ENCODE results near the gene ZNF367. TPM values are rescaled to one million over a fixed set of nuclear protein-coding genes. Genes with fewer than 3 reads are reported as not detected.

Gene ZNF367
- polyA plus RNA-seq, 2 donors = 1.6 to 2.5 TPM

DNA sequence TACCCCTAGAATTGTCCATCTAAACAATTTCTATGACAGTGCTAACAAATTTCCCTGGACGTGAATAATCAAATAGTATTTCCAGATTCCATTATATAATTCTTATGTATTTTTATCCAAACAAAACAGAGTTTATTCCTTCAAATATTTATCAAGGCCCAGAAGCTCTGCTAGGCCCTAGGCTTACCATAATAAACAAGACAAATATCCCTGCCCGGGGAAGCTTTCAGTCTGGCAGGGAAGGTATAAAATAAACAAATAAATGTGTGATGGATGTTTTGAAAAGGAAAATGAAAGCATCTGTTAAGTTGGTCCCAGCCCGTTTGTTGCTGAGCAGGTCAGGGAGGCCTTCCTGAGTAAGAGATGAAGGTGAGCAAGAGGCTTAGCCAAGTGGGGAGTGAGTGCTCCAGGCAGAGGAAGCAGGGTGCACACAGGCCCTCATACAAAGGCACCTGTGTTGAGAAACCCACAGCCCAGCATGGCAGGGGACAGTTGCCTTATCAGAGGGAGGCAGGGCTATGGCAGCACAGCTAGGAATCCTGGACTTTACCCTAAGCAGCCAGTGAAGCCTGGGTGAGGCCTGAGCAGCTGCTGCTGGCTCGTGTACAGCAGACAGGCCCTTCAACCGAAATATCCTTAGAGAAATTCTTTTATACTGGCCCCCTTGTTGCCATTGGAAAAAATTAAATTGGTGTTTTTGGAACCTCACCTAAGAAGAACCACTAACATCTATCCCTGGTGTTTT, 27.0 kb downstream of the ZNF367 start:
- Histone ChIP-seq H3K9me3 (ENCODE audit: control insufficient read depth in 2 of 2, insufficient read depth in 1 of 2, low read depth in 1 of 2, low read length in 1 of 2) (no peaks in the 10 kb centered on the region), H3K36me3 (ENCODE audit: control insufficient read depth in 2 of 2, insufficient read depth in 2 of 2, low read length in 1 of 2) (peaks cover 0 to 3% of the 10 kb centered on the region in 2 donors), H3K4me1 (ENCODE audit: control insufficient read depth in 2 of 2, insufficient read depth in 2 of 2, low read length in 1 of 2) (peaks cover 0 to 3% of the 10 kb centered on the region in 2 donors), H3K4me3 (ENCODE audit: low read depth in 1 of 2, low read length in 2 of 2) (no peak overlapping the region), H3K27me3 (ENCODE audit: control insufficient read depth in 1 of 2, insufficient read depth in 2 of 2, low read length in 2 of 2) (no peaks in the 10 kb centered on the region), H3K27ac (ENCODE audit: low read depth in 2 of 2, low read length in 1 of 2) (peak overlapping the region in 1 of 2 donors; percentile 34)
- 38 to 48% methylated on average over 5 of the region's 5 CpGs for WGBS, 2 donors

DNA sequence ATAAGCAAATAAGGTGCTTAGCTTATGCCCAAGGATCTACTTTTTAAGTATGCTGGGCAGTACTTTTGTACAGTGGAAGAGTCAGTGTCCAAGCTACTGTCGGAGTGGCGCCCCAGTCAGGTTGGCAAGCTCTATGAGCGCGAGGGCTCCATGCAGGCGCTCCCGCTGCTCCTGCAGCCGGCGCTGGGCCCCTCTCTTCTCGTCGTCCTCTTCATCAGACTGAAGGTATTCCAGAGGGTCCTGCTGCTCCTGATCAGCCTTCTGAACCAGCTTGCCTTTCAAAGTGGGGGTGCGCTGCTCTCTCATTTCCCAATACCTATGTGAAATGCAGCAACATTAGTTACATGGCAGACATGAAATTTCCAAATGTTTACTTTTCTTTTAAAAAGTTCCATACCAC, 30.0 kb downstream of the ZNF367 start:
- peaks cover 0 to 3% of the 10 kb centered on the region in 2 donors for H3K36me3 ChIP-seq (ENCODE audit: control insufficient read depth in 2 of 2, insufficient read depth in 2 of 2, low read length in 1 of 2)
- H3K27ac ChIP-seq (ENCODE audit: low read depth in 2 of 2, low read length in 1 of 2) = no peak overlapping the region
- no peak overlapping the region for H3K4me3 ChIP-seq (ENCODE audit: low read depth in 1 of 2, low read length in 2 of 2)
- H3K4me1 ChIP-seq (ENCODE audit: control insufficient read depth in 2 of 2, insufficient read depth in 2 of 2, low read length in 1 of 2) = peaks cover 0 to 3% of the 10 kb centered on the region in 2 donors
- no peaks in the 10 kb centered on the region for H3K9me3 ChIP-seq (ENCODE audit: control insufficient read depth in 2 of 2, insufficient read depth in 1 of 2, low read depth in 1 of 2, low read length in 1 of 2)
- no peaks in the 10 kb centered on the region for H3K27me3 ChIP-seq (ENCODE audit: control insufficient read depth in 1 of 2, insufficient read depth in 2 of 2, low read length in 2 of 2)
- WGBS, 2 donors = 96 to 97% methylated on average over 11 of the region's 11 CpGs

DNA sequence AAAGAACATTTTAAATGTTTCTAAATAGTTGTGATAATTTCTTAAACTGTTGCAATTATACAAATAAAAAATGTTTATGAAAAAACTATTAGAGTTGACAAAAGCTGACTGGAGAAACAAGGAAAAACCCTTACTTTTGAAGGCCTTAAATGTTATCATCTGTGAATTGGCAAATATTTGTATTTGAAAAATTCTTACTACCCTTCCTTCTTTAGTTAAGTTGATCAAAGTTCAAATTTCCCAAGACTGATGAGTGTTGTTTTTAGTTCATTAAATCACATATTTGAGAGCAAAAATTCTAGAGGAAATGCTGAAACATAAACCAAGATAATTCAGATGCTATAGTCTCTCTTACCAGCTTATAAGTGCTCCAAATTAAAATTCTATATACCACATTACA, 32.0 kb downstream of the ZNF367 start:
- Histone ChIP-seq H3K27ac (ENCODE audit: low read depth in 2 of 2, low read length in 1 of 2) (no peak overlapping the region), H3K4me3 (ENCODE audit: low read depth in 1 of 2, low read length in 2 of 2) (no peak overlapping the region), H3K9me3 (ENCODE audit: control insufficient read depth in 2 of 2, insufficient read depth in 1 of 2, low read depth in 1 of 2, low read length in 1 of 2) (no peaks in the 10 kb centered on the region), H3K36me3 (ENCODE audit: control insufficient read depth in 2 of 2, insufficient read depth in 2 of 2, low read length in 1 of 2) (no peaks in the 10 kb centered on the region), H3K4me1 (ENCODE audit: control insufficient read depth in 2 of 2, insufficient read depth in 2 of 2, low read length in 1 of 2) (peaks cover 0 to 5% of the 10 kb centered on the region in 2 donors), H3K27me3 (ENCODE audit: control insufficient read depth in 1 of 2, insufficient read depth in 2 of 2, low read length in 2 of 2) (no peaks in the 10 kb centered on the region)

GRCh38 chr9:96383165-96383942, 34.8 kb downstream of the ZNF367 start, which contains the start of gene SLC35D2:
Gene SLC35D2 (minus strand): TSS chr9:96383711. CDS start chr9:96383634, 77 bp downstream.
- peak within 1 kb of the TSS; percentile 67 to 95 for H3K4me3 ChIP-seq (ENCODE audit: low read depth in 1 of 2, low read length in 2 of 2)
- peak within 1 kb of the TSS; percentile 87 to 90 for H3K27ac ChIP-seq (ENCODE audit: low read depth in 2 of 2, low read length in 1 of 2)
- WGBS, 2 donors = 1 to 2% methylated on average over 46 to 73 of the region's 73 CpGs
- no peaks in the 10 kb centered on the region for H3K9me3 ChIP-seq (ENCODE audit: control insufficient read depth in 2 of 2, insufficient read depth in 1 of 2, low read depth in 1 of 2, low read length in 1 of 2)
- H3K4me1 ChIP-seq (ENCODE audit: control insufficient read depth in 2 of 2, insufficient read depth in 2 of 2, low read length in 1 of 2) = peaks cover 2 to 5% of the 10 kb centered on the region in 2 donors
- H3K27me3 ChIP-seq (ENCODE audit: control insufficient read depth in 1 of 2, insufficient read depth in 2 of 2, low read length in 2 of 2) = no peaks in the 10 kb centered on the region
- H3K36me3 ChIP-seq (ENCODE audit: control insufficient read depth in 2 of 2, insufficient read depth in 2 of 2, low read length in 1 of 2) = peaks cover 0 to 3% of the 10 kb centered on the region in 2 donors

DNA sequence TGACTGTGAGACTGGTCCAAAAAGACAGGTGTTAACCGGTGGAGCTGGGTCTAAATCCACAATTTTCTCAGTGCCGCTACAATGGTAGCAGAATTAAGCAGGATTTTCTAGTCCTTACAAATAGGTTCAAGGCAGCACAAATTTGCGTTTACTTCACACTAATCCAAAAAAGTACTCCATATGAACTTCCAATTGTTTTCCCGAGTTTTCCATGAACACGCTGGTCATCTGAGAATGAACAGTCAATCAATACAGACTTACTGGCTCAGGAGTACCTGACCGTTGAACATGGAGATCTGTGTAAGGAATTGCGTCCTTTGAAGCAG, 35.4 kb downstream of the ZNF367 start:
- WGBS, 2 donors = 29 to 33% methylated on average over 7 of the region's 7 CpGs
- Histone ChIP-seq H3K27me3 (ENCODE audit: control insufficient read depth in 1 of 2, insufficient read depth in 2 of 2, low read length in 2 of 2) (no peaks in the 10 kb centered on the region), H3K4me3 (ENCODE audit: low read depth in 1 of 2, low read length in 2 of 2) (peak overlapping the region; percentile 67 to 95), H3K36me3 (ENCODE audit: control insufficient read depth in 2 of 2, insufficient read depth in 2 of 2, low read length in 1 of 2) (peaks cover 0 to 3% of the 10 kb centered on the region in 2 donors), H3K4me1 (ENCODE audit: control insufficient read depth in 2 of 2, insufficient read depth in 2 of 2, low read length in 1 of 2) (peaks cover 2 to 5% of the 10 kb centered on the region in 2 donors), H3K9me3 (ENCODE audit: control insufficient read depth in 2 of 2, insufficient read depth in 1 of 2, low read depth in 1 of 2, low read length in 1 of 2) (no peaks in the 10 kb centered on the region), H3K27ac (ENCODE audit: low read depth in 2 of 2, low read length in 1 of 2) (peak overlapping the region; percentile 87 to 90)

DNA sequence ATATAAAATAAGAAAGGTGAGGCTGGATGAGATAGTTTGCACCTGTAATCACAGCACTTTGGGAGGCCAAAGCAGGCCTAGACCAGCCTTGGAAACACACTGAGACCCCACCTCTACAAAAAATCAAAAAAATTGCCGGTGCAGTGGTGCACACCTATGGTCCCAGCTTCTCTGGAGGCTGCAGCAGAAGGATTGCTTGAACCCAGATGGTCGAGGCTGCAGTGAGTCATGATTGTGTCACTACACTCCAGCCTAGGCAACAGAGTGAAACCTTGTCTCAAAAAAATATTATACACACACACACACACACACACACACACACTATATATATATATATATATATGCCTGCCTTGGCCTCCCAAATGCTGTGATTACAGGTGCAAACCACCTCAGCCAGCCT, 36.0 kb downstream of the ZNF367 start:
- Histone ChIP-seq H3K27me3 (ENCODE audit: control insufficient read depth in 1 of 2, insufficient read depth in 2 of 2, low read length in 2 of 2) (no peaks in the 10 kb centered on the region), H3K27ac (ENCODE audit: low read depth in 2 of 2, low read length in 1 of 2) (no peak overlapping the region), H3K36me3 (ENCODE audit: control insufficient read depth in 2 of 2, insufficient read depth in 2 of 2, low read length in 1 of 2) (peaks cover 0 to 3% of the 10 kb centered on the region in 2 donors), H3K4me3 (ENCODE audit: low read depth in 1 of 2, low read length in 2 of 2) (no peak overlapping the region), H3K9me3 (ENCODE audit: control insufficient read depth in 2 of 2, insufficient read depth in 1 of 2, low read depth in 1 of 2, low read length in 1 of 2) (no peaks in the 10 kb centered on the region), H3K4me1 (ENCODE audit: control insufficient read depth in 2 of 2, insufficient read depth in 2 of 2, low read length in 1 of 2) (peaks cover 2 to 5% of the 10 kb centered on the region in 2 donors)
- WGBS, 2 donors = 47 to 58% methylated on average over 2 of the region's 2 CpGs

DNA sequence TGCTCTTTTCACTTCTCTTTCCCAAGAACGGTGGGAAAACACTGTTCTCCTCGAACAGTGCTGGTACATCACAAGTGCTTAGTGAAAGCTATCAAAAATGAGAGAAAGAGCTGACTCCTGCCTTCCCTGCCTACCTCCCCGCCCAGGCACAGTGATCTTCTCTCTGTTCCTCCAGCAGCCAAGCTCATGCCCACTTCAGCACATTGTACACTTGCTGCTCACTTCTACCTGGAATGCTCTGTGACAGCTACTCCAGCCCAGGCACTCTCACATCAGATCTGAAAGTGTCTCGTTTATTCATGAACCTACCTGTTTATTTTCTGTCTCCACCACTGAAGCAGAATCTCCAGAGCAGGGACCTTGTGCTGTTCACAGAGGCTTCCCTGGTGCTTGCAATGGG, 36.5 kb downstream of the ZNF367 start:
- 80 to 84% methylated on average over 4 of the region's 4 CpGs for WGBS, 2 donors
- Histone ChIP-seq H3K27me3 (ENCODE audit: control insufficient read depth in 1 of 2, insufficient read depth in 2 of 2, low read length in 2 of 2) (no peaks in the 10 kb centered on the region), H3K36me3 (ENCODE audit: control insufficient read depth in 2 of 2, insufficient read depth in 2 of 2, low read length in 1 of 2) (peaks cover 0 to 7% of the 10 kb centered on the region in 2 donors), H3K4me3 (ENCODE audit: low read depth in 1 of 2, low read length in 2 of 2) (no peak overlapping the region), H3K27ac (ENCODE audit: low read depth in 2 of 2, low read length in 1 of 2) (no peak overlapping the region), H3K9me3 (ENCODE audit: control insufficient read depth in 2 of 2, insufficient read depth in 1 of 2, low read depth in 1 of 2, low read length in 1 of 2) (no peaks in the 10 kb centered on the region), H3K4me1 (ENCODE audit: control insufficient read depth in 2 of 2, insufficient read depth in 2 of 2, low read length in 1 of 2) (peaks cover 2 to 5% of the 10 kb centered on the region in 2 donors)

DNA sequence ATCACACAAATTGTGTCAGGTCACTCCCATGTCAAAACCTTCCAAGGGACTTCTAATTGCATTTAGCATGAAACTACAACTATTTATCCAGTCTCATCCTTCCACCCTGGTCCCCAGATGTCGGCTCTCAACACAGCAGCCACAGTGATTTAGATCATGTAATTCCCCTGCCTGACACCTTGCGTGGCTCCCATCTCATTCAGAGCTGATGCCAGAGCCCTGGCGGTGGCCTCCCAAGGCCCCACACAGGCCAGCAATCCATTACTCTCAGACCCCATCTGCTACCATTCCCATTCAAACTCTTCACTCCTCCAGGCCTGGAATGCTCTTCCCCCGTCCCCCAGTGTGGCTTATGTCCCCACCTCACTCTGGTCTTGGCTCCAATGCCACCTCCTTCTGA, 37.0 kb downstream of the ZNF367 start:
- H3K36me3 ChIP-seq (ENCODE audit: control insufficient read depth in 2 of 2, insufficient read depth in 2 of 2, low read length in 1 of 2) = peaks cover 0 to 7% of the 10 kb centered on the region in 2 donors
- peaks cover 2 to 5% of the 10 kb centered on the region in 2 donors for H3K4me1 ChIP-seq (ENCODE audit: control insufficient read depth in 2 of 2, insufficient read depth in 2 of 2, low read length in 1 of 2)
- H3K27me3 ChIP-seq (ENCODE audit: control insufficient read depth in 1 of 2, insufficient read depth in 2 of 2, low read length in 2 of 2) = no peaks in the 10 kb centered on the region
- no peaks in the 10 kb centered on the region for H3K9me3 ChIP-seq (ENCODE audit: control insufficient read depth in 2 of 2, insufficient read depth in 1 of 2, low read depth in 1 of 2, low read length in 1 of 2)
- H3K27ac ChIP-seq (ENCODE audit: low read depth in 2 of 2, low read length in 1 of 2) = no peak overlapping the region
- WGBS, 2 donors = 84 to 91% methylated on average over 4 of the region's 4 CpGs
- H3K4me3 ChIP-seq (ENCODE audit: low read depth in 1 of 2, low read length in 2 of 2) = no peak overlapping the region

DNA sequence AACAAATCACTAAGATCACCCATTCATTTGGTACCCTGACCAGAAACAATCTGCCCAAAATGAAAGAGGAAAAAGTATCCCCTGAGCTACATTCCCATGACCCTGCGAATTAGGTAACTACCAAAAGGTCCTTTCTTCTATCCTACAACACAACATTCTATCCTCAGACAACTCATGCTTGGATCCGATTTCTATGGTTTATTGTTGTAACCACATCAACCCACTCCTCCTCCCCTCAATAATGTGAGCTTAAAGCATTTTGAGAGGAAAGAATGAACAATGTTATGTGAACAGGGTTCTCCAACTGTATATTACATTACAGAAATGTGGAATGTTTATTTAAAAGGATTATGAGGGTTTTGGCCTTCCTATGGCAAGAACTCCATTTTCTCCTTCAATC, 38.7 kb downstream of the ZNF367 start:
- no peaks in the 10 kb centered on the region for H3K27me3 ChIP-seq (ENCODE audit: control insufficient read depth in 1 of 2, insufficient read depth in 2 of 2, low read length in 2 of 2)
- H3K4me3 ChIP-seq (ENCODE audit: low read depth in 1 of 2, low read length in 2 of 2) = no peak overlapping the region
- no peaks in the 10 kb centered on the region for H3K9me3 ChIP-seq (ENCODE audit: control insufficient read depth in 2 of 2, insufficient read depth in 1 of 2, low read depth in 1 of 2, low read length in 1 of 2)
- WGBS, 2 donors = 88 to 96% methylated on average over 2 of the region's 2 CpGs
- H3K4me1 ChIP-seq (ENCODE audit: control insufficient read depth in 2 of 2, insufficient read depth in 2 of 2, low read length in 1 of 2) = peaks cover 2 to 5% of the 10 kb centered on the region in 2 donors
- peaks cover 0 to 7% of the 10 kb centered on the region in 2 donors for H3K36me3 ChIP-seq (ENCODE audit: control insufficient read depth in 2 of 2, insufficient read depth in 2 of 2, low read length in 1 of 2)
- H3K27ac ChIP-seq (ENCODE audit: low read depth in 2 of 2, low read length in 1 of 2) = no peak overlapping the region

Measured in esophagus (tissue), 2 donors.